Measurements from ENCODE around the gene SEC23A. TPM values are rescaled to one million over a fixed set of nuclear protein-coding genes. Genes with fewer than 3 reads are reported as not detected.

SEC23A gene
- total RNA-seq, 1 donor from 2014 or later: 39.4 TPM

DNA sequence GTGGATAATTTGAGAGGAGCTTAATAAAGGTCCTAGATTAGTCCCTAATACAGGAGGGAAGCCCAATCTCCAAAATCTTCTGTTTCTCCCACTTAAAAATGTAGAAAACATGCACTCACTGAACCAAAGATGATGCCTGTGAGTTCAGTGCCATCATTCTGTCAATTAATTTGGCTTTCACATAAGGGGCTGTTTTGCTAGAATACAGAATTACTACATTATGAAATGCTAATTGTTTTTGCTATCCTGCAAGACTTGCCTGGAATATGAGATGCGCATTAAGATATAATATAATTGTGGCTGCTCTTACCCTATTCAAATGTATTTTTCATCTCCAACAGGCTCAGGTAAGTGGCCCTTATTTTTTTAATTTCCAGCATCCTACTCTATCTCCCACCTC, 111.7 kb downstream of the SEC23A start:
- TF ChIP-seq, protein P1, sequence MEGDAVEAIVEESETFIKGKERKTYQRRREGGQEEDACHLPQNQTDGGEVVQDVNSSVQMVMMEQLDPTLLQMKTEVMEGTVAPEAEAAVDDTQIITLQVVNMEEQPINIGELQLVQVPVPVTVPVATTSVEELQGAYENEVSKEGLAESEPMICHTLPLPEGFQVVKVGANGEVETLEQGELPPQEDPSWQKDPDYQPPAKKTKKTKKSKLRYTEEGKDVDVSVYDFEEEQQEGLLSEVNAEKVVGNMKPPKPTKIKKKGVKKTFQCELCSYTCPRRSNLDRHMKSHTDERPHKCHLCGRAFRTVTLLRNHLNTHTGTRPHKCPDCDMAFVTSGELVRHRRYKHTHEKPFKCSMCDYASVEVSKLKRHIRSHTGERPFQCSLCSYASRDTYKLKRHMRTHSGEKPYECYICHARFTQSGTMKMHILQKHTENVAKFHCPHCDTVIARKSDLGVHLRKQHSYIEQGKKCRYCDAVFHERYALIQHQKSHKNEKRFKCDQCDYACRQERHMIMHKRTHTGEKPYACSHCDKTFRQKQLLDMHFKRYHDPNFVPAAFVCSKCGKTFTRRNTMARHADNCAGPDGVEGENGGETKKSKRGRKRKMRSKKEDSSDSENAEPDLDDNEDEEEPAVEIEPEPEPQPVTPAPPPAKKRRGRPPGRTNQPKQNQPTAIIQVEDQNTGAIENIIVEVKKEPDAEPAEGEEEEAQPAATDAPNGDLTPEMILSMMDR (IDR thresholded peaks at IDR 0.05): no peak
- H3K27ac Mint-ChIP-seq: no peak overlapping the region
- intact Hi-C loops (cut with micrococcal nuclease): no loop called here
- no peaks in the 10 kb centered on the region for H3K9me3 Mint-ChIP-seq
- H3K4me1 Mint-ChIP-seq: peaks cover 12% of the 10 kb centered on the region
- CTCF ChIA-PET: no interaction called here
- no peak overlapping the region for H3K4me3 Mint-ChIP-seq
- POLR2A ChIA-PET: no interaction called here
- peaks cover 1% of the 10 kb centered on the region for H3K27me3 Mint-ChIP-seq
- no peak for DNase-seq
- no peaks in the 10 kb centered on the region for H3K36me3 Mint-ChIP-seq (ENCODE audit: low read depth)
- ATAC-seq (ENCODE audit: low read depth): no peak

DNA sequence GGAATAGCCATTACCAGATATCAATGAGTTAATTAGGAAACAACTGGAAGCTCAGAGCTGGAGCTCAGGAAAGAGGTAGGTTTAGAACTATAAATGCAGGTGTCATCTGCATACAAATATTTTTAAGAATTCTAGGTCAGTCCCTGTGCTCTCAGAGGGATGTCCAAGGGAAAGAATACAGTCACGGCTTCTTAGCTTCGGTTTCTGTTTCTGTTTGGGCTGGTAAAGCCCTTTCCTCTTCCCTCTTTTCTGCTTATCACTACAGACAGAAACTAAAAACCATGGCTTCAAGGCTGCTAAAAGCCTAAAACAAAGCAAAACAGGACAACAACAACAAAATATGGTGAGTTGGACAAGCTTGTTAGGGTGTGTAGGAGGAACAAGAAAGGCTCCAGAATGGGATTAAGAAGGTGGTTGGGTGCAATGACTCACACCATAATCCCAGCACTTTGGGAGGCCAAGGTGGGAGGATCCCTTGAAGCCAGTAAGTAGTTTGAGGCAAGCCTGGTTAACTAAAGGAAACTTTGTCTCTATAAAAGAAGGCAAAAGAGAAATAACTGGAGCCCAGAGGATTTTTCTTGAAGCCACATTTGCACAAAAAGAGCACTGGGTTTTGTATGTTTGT, 113.0 kb downstream of the SEC23A start:
- H3K27ac Mint-ChIP-seq: no peak overlapping the region
- no peaks in the 10 kb centered on the region for H3K36me3 Mint-ChIP-seq (ENCODE audit: low read depth)
- no peaks in the 10 kb centered on the region for H3K27me3 Mint-ChIP-seq
- ATAC-seq (ENCODE audit: low read depth) (no peak), DNase-seq (no peak)
- CTCF ChIA-PET: interaction anchor here (0.8 kb wide), 1 partner anchor 26 kb away, joined by 3 read pairs; no protein-coding TSS in a partner anchor
- TF ChIP-seq, protein P1 (IDR thresholded peaks at IDR 0.05): no peak
- intact Hi-C loops (cut with micrococcal nuclease): no loop called here
- no peaks in the 10 kb centered on the region for H3K9me3 Mint-ChIP-seq
- POLR2A ChIA-PET: no interaction called here
- peak overlapping the region; percentile 50 for H3K4me3 Mint-ChIP-seq
- peaks cover 12% of the 10 kb centered on the region for H3K4me1 Mint-ChIP-seq

DNA sequence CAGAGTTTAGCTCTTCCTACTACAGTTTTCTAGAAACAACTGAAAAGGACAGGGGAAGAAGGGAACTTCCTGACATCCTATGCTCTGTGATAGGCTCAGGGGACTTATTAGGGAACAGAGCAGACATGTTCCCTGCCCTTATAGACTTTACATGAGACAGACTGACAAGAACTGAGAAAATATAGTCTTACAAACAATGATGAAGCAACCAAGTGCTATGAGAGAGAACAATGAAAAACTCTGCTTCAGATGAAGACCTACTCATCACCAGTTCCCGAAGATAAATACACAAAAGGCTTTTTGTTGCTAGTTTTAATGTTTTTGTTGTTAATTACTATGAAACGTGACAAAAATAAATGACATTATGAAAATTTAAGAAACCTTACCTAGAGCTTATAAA, 115.3 kb downstream of the SEC23A start:
- DNase-seq (no peak), ATAC-seq (ENCODE audit: low read depth) (no peak)
- Mint-ChIP-seq H3K27ac (no peak overlapping the region), H3K27me3 (no peaks in the 10 kb centered on the region), H3K9me3 (no peaks in the 10 kb centered on the region), H3K4me3 (no peak overlapping the region), H3K4me1 (peaks cover 12% of the 10 kb centered on the region), H3K36me3 (ENCODE audit: low read depth) (no peaks in the 10 kb centered on the region)
- intact Hi-C loops (cut with micrococcal nuclease): no loop called here
- TF ChIP-seq, protein P1 (IDR thresholded peaks at IDR 0.05): no peak
- POLR2A ChIA-PET: no interaction called here
- CTCF ChIA-PET: no interaction called here

DNA sequence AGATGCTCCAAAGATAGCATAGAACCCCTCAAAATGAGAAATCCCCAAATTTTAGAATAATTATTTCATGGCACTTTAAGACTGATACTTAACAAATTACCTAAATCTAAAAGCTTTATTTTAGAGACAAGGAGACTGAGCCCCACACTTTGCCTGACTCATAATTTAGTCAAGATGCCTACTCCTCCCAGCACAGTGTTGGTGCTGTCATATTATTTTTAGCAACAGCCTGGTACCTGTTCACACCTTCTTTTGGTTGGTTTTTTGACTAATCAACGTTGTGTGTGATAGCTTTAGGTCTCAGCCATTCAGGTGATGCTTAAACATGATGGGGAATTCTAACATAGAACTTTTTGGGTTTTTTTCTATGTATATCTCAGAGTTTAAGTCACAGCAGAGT, 120.2 kb downstream of the SEC23A start:
- Mint-ChIP-seq H3K4me3 (no peak overlapping the region), H3K27ac (no peak overlapping the region), H3K27me3 (peaks cover 14% of the 10 kb centered on the region), H3K4me1 (no peaks in the 10 kb centered on the region), H3K36me3 (ENCODE audit: low read depth) (no peaks in the 10 kb centered on the region), H3K9me3 (peaks cover 6% of the 10 kb centered on the region)
- CTCF ChIA-PET: no interaction called here
- DNase-seq (no peak), ATAC-seq (ENCODE audit: low read depth) (no peak)
- TF ChIP-seq, protein P1 (IDR thresholded peaks at IDR 0.05): no peak
- intact Hi-C loops (cut with micrococcal nuclease): no loop called here
- POLR2A ChIA-PET: no interaction called here

DNA sequence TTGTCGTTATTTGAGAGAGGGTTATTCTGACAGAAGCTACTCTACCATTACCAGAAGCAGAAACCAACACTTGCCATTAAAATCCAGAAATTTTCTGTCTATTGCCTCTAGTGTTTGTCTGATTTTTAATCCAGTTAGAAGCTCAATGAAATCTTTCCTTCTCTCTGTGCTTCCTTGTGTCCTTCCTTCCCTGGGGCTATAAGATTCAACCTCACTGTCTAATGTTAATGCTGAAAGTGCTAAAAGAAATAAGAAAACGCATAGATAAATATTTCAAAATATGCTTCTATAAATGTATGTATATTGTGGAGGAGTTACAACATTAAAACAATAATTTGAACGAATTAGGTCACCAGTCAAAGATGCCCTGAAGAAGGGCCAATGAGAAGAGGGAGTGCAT, 120.8 kb downstream of the SEC23A start:
- DNase-seq (no peak), ATAC-seq (ENCODE audit: low read depth) (no peak)
- no peaks in the 10 kb centered on the region for H3K36me3 Mint-ChIP-seq (ENCODE audit: low read depth)
- no peak overlapping the region for H3K4me3 Mint-ChIP-seq
- H3K9me3 Mint-ChIP-seq: peaks cover 6% of the 10 kb centered on the region
- peaks cover 14% of the 10 kb centered on the region for H3K27me3 Mint-ChIP-seq
- no peak overlapping the region for H3K27ac Mint-ChIP-seq
- H3K4me1 Mint-ChIP-seq: no peaks in the 10 kb centered on the region
- TF ChIP-seq, protein P1 (IDR thresholded peaks at IDR 0.05): no peak
- ChIA-PET POLR2A (no interaction called here), CTCF (no interaction called here)
- intact Hi-C loops (cut with micrococcal nuclease): no loop called here

Other genes with a start within 250 kb of the SEC23A start
- 12.3 and 12.6 TPM in 2 replicates for gene GEMIN2, start 11.1 kb upstream of the SEC23A start, total RNA-seq
- 19.8 and 21.6 TPM in 2 replicates for gene TRAPPC6B, start 67.1 kb upstream of the SEC23A start, total RNA-seq
- gene PNN, start 72.0 kb upstream of the SEC23A start, total RNA-seq: 102 and 109 TPM in 2 replicates
- gene MIA2, start 130.7 kb upstream of the SEC23A start, total RNA-seq: 22.6 and 27.1 TPM in 2 replicates

Measured in activated B cell treated with CpG ODN at 0.5 μM for 24 hours (primary cell).